ENCODE data around the gene MYO9A.

The MYO9A gene

GRCh38 chr15:71779073-71779797 lies 338.7 kb downstream of the MYO9A start:
- no peak for DNase-seq

DNA sequence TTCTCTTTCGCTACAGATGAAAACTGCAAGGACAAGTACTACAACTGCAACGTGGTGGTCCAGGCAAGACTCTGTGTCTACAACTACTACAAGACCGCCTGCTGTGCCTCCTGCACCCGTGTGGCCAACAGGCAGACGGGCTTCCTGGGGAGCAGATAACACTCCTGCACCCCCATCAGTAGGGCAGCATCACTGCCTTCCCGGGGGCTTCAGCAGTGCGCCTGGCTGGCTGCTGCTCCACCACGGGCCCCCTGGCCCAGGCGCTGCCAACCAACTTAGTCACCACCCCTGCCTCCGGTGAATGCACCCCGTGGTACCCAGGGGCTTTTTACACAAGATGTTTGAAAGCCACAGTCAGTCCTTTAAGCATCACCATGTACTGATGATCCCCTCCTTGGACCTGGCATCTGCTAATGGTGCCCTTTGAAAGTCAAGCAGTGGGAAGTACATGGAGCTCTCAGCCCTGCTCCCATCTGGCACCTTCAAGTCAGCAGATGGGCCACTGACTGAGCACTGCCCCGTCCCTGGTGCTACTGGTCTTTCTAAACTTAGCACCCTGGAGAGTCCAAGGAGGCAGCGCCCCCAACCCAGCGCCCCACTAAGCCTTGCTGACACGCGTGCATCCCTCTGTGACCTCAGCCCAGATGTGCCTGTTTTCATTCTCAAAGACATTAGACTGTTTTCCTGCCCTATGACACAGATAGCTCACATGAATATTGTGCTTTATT lies 340.6 kb downstream of the MYO9A start:
- DNase-seq = no peak

DNA sequence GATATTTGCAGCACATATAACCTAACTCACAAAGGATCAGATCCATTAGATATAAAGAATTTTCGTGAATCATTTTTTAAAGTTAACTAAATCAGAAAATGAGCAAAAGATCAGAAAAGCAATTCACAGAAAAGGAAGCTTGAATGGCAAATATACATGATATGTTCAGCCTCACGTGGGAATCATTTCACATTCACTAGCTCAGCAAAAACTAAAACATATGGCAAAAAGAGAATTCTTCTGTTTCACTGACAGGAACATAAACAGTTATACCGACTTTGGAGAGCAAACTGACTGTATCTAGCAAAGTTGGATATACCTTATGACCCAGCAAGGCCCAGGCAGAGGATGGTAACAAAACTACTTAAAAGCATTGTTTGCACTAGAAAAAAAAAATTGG lies 341.6 kb downstream of the MYO9A start:
- no peak for DNase-seq

- DNase-seq = no peak
Measured at GRCh38 chr15:71775856-71776255, 342.1 kb downstream of the MYO9A start.

DNA sequence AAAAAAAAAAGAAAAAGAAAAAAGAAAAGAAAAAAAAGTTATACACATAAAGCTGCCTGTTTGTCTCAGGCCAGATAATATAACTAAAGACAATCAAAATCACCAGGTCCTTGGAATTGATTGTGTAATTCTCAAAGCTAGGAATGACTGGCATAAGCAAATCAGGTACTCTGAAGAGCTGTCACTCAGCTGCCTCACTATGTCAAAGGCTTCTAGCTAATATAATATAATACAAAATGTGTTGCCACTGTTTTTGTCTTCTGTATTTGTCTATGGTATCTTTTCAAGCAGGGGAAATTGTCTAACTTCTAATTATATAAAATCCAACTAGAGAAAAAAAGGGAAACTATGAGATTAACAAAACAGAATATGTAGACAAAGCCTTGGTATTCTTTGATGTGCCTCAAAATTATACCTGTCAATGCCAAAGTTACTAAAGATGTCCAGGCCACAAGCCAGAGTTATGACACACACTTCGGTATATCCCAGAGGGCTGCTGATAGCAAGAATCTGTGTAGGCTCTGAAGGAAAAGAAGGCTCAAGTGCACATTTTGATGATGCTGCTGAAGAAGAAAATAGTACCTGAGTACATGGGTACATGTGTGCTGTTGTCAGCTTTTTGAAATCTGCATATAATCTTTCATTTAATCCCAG lies 344.6 kb downstream of the MYO9A start:
- no peak for DNase-seq
